Mammary epithelial cell (primary cell): ENCODE measurements around the gene BAIAP3.

ENCODE experiments used
- EZH2 ChIP-seq: IDR thresholded peaks from 2 replicates; pipeline ENCODE4 v1.6.1; 2012; ENCODE audit warnings: low read length, inconsistent platforms, borderline replicate concordance
- TF ChIP-seq, protein P1 (sequence below), 2 donors: IDR thresholded peaks in 1 of 2; conservative IDR thresholded peaks in 1 of 2; 2 replicates each; pipeline ENCODE4 v1.5.1; 2011 to 2012; ENCODE audit warnings: inconsistent platforms in 2 of 2, low read length in 2 of 2, mild to moderate bottlenecking in 2 of 2, control low read depth in 1 of 2, low read depth in 1 of 2; ENCODE audit not compliant: insufficient read depth in 1 of 2; ENCODE audit errors: extremely low read depth in 1 of 2

- TF ChIP-seq, protein P1, sequence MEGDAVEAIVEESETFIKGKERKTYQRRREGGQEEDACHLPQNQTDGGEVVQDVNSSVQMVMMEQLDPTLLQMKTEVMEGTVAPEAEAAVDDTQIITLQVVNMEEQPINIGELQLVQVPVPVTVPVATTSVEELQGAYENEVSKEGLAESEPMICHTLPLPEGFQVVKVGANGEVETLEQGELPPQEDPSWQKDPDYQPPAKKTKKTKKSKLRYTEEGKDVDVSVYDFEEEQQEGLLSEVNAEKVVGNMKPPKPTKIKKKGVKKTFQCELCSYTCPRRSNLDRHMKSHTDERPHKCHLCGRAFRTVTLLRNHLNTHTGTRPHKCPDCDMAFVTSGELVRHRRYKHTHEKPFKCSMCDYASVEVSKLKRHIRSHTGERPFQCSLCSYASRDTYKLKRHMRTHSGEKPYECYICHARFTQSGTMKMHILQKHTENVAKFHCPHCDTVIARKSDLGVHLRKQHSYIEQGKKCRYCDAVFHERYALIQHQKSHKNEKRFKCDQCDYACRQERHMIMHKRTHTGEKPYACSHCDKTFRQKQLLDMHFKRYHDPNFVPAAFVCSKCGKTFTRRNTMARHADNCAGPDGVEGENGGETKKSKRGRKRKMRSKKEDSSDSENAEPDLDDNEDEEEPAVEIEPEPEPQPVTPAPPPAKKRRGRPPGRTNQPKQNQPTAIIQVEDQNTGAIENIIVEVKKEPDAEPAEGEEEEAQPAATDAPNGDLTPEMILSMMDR (conservative IDR thresholded peaks at IDR 0.05 in 1 of 2, IDR thresholded peaks at IDR 0.05 in 1 of 2; ENCODE audit: extremely low read depth in 1 of 2, insufficient read depth in 1 of 2, low read depth in 1 of 2, low read length in 2 of 2) = no peak
- TF ChIP-seq EZH2 = no peak
Measured at GRCh38 chr16:1316033-1316405, 17.4 kb upstream of the BAIAP3 start.
